HAP-1 (cell line): Measurements from ENCODE around the gene ELOVL5.

Experiments used
- DNase-seq, 2 experiments: peaks; one replicate each; pipeline ENCODE4 v3.0.0-alpha.2; 2016 to 2020; ENCODE audit warnings: low spot score in 2 of 2
- H3K27me3 ChIP-seq: fragments of 250-450 bp; sonication (Bioruptor Pico); 2 replicates; pipeline ENCODE4 v1.5.1; 2020; ENCODE audit warnings: low read depth, mild to moderate bottlenecking, moderate library complexity
- H3K36me3 ChIP-seq: fragments of 250-450 bp; sonication (Bioruptor Pico); replicated peaks from 2 replicates; pipeline ENCODE4 v1.5.1; 2020; ENCODE audit warnings: mild to moderate bottlenecking
- H3K4me1 ChIP-seq: fragments of 250-450 bp; sonication (Bioruptor Pico); 2 replicates; pipeline ENCODE4 v1.5.1; 2020; ENCODE audit warnings: mild to moderate bottlenecking
- H3K4me3 ChIP-seq: fragments of 250-450 bp; sonication (Bioruptor Pico); 2 replicates; pipeline ENCODE4 v1.5.1; 2020; ENCODE audit warnings: mild to moderate bottlenecking, moderate library complexity
- H3K9me3 ChIP-seq: fragments of 250-450 bp; sonication (Bioruptor Pico); 2 replicates; pipeline ENCODE4 v1.5.1; 2020; ENCODE audit warnings: mild to moderate bottlenecking, moderate library complexity
- in situ Hi-C: fragments of 300-500 bp; cut with MboI; formaldehyde crosslinking; loops from 3 replicates; pipeline ENCODE4 v1.14.3; 2020; ENCODE audit warnings: low sequenced_read_pairs, inconsistent platforms, mixed read lengths

The ELOVL5 gene

GRCh38 chr6:53257533-53257932, 91.2 kb downstream of the ELOVL5 start:
- no peak for DNase-seq
- Histone ChIP-seq H3K4me1 (no peaks in the 10 kb centered on the region), H3K9me3 (no peaks in the 10 kb centered on the region), H3K36me3 (peaks cover 23% of the 10 kb centered on the region), H3K27me3 (no peaks in the 10 kb centered on the region), H3K4me3 (no peak overlapping the region)
- in situ Hi-C loops, result no loop called here

- Histone ChIP-seq H3K9me3 (no peaks in the 10 kb centered on the region), H3K4me3 (no peak overlapping the region), H3K36me3 (peaks cover 18% of the 10 kb centered on the region), H3K27me3 (no peaks in the 10 kb centered on the region), H3K4me1 (no peaks in the 10 kb centered on the region)
- no peak for DNase-seq
- in situ Hi-C loops, result no loop called here
These were observed 91.7 kb downstream of the ELOVL5 start for GRCh38 chr6:53257001-53257400.

- Histone ChIP-seq H3K4me3 (no peak overlapping the region), H3K9me3 (no peaks in the 10 kb centered on the region), H3K4me1 (no peaks in the 10 kb centered on the region), H3K36me3 (no peaks in the 10 kb centered on the region), H3K27me3 (no peaks in the 10 kb centered on the region)
- DNase-seq, result no peak
- in situ Hi-C loops, result no loop called here
These were observed 96.5 kb downstream of the ELOVL5 start for GRCh38 chr6:53252177-53252692.

- DNase-seq, result no peak
- H3K4me1 ChIP-seq, result no peaks in the 10 kb centered on the region
- H3K36me3 ChIP-seq, result no peaks in the 10 kb centered on the region
- H3K27me3 ChIP-seq, result no peaks in the 10 kb centered on the region
- H3K9me3 ChIP-seq, result no peaks in the 10 kb centered on the region
- in situ Hi-C loops, result no loop called here
- no peak overlapping the region for H3K4me3 ChIP-seq
These were observed 97.6 kb downstream of the ELOVL5 start for GRCh38 chr6:53251033-53251672.

DNA sequence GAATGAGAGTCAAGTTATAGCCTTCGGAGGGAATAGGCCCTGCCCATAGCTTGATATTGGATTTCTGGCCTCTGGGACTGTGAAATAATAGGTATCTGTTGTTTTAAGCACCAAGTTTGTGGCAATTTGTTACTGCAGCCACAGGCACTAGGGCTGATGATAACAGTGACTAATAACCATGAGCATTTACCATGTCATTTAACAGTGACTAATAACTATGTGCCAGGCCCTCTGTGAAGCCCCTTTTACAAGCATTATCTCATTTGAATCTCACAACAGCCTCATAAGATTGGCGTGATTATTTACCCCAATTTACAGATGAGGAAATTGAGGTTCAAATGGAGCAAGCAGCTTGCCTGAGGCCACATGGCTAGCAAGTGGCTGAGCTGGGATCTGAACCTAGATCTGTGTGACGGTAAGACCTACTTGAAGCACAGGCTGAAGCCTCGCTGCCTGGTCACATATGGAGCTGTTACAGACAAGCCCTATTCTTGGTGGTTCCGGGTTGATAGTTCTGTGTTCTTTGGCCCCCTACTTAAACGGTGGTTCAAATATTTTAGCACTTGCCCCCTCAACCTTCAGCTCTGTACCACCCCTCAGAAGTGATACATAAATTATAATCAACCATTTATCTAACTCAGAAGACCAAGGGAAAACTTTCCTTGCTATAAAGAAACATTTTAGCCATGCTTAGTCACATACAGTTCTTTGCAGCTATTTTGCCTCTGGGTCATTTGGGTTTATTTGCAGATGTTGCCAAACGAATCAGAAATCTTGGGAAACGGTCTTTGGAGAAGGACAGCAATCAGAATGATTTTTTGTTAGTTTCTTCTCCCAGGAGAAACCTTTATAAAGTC, 98.3 kb downstream of the ELOVL5 start:
- Histone ChIP-seq H3K9me3 (no peaks in the 10 kb centered on the region), H3K4me3 (no peak overlapping the region), H3K27me3 (no peaks in the 10 kb centered on the region), H3K36me3 (no peaks in the 10 kb centered on the region), H3K4me1 (no peaks in the 10 kb centered on the region)
- DNase-seq, result no peak
- in situ Hi-C loops, result no loop called here

DNA sequence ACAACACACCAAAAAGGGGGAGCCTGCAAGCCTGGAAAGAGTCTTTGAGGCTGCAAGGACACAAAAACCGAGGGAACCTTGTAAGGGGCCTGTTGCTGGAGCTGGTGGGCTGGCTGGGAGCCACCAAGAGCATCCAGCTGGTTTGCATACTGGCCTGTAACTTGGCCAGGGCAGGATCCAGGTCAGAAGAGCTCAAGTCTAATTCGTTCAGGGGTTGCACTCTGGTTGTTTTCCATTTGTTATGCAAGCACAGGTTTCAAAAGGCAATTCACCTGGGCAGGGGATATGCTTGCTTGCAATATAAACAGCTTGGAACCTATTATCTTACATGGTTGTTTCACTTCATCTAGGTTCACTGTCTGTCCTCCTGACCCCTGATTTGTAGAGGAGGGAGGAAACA, 101.8 kb downstream of the ELOVL5 start:
- H3K27me3 ChIP-seq, result no peaks in the 10 kb centered on the region
- in situ Hi-C loops, result no loop called here
- H3K4me1 ChIP-seq, result no peaks in the 10 kb centered on the region
- no peak overlapping the region for H3K4me3 ChIP-seq
- H3K9me3 ChIP-seq, result no peaks in the 10 kb centered on the region
- DNase-seq, result no peak
- no peaks in the 10 kb centered on the region for H3K36me3 ChIP-seq

DNA sequence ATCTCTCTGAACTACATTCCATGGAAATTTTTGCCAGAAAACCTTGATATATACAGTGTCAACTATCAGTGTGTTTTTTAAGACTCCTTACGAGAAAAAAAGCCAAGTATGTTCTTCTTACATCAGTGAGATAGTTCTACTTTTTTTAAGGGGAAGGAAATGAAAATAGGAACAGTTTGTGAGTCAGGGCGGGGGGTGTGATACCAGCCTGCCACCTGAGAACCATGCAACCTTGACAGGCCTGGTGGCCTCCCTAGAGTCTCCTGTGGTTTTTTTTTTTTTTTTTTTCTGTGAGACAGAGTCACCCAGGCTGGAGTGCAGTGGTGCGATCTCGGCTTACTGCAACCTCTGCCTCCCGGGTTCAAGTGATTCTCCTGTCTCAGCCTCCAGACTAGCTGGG, 103.8 kb downstream of the ELOVL5 start:
- H3K27me3 ChIP-seq, result no peaks in the 10 kb centered on the region
- H3K9me3 ChIP-seq, result no peaks in the 10 kb centered on the region
- H3K4me1 ChIP-seq, result no peaks in the 10 kb centered on the region
- no peaks in the 10 kb centered on the region for H3K36me3 ChIP-seq
- no peak overlapping the region for H3K4me3 ChIP-seq
- no peak for DNase-seq
- in situ Hi-C loops, result no loop called here

DNA sequence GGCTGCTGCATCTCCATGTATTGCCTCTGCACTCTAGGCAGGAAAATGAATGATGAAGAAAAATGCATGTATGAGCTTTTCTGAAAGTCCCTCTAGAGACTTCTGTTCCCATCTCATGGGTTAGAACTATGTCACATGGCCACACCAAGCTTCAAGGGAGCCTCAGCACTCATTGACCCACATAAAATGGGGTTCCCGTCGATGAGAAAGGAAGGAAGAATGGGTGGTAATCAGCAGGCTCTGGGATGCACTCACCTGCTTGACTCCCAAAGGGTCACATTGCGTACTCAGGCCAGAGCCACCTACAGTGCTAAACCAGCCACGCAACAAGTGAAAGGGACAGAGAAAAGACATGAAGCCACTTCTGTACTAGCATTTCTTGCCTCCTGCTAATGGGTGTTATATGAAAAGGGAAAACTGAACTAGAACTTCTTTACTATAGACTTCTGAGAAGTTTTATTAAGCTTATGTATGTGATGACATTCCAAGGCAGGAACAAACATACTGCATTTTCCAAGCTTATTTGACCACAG, 104.3 kb downstream of the ELOVL5 start:
- H3K4me1 ChIP-seq, result no peaks in the 10 kb centered on the region
- in situ Hi-C loops, result no loop called here

GRCh38 chr6:53241938-53242337, 106.8 kb downstream of the ELOVL5 start:
- H3K4me3 ChIP-seq, result no peak overlapping the region
- no peaks in the 10 kb centered on the region for H3K27me3 ChIP-seq
- no peaks in the 10 kb centered on the region for H3K36me3 ChIP-seq
- no peaks in the 10 kb centered on the region for H3K9me3 ChIP-seq
- H3K4me1 ChIP-seq, result no peaks in the 10 kb centered on the region
- no peak for DNase-seq
- in situ Hi-C loops, result no loop called here

More for the DNA sequence above, 104.3 kb downstream of the ELOVL5 start:
- H3K36me3 ChIP-seq, result no peaks in the 10 kb centered on the region
- no peaks in the 10 kb centered on the region for H3K9me3 ChIP-seq
- no peak for DNase-seq
- H3K27me3 ChIP-seq, result no peaks in the 10 kb centered on the region
- no peak overlapping the region for H3K4me3 ChIP-seq

DNA sequence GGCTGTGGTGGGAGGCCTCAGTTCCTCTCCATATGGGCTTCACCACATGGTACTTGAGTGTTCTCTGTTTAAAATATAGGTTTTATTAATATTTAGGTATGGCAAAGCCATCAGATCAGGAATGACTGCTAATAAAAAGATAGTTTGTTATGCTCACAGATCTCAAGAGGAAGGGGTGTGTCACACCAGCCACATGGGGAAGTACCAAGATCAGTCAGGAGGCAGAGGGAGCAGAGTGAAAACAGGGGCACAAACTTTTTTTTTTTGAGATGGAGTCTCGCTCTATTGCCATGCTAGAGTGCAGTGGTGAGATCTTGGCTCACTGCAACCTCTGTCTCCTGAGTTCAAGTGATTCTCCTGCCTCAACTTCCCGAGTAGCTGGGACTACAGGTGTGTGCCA, 108.0 kb downstream of the ELOVL5 start:
- in situ Hi-C loops, result no loop called here
- no peak overlapping the region for H3K4me3 ChIP-seq
- no peak for DNase-seq
- no peaks in the 10 kb centered on the region for H3K9me3 ChIP-seq
- H3K36me3 ChIP-seq, result no peaks in the 10 kb centered on the region
- H3K4me1 ChIP-seq, result no peaks in the 10 kb centered on the region
- H3K27me3 ChIP-seq, result no peaks in the 10 kb centered on the region

DNA sequence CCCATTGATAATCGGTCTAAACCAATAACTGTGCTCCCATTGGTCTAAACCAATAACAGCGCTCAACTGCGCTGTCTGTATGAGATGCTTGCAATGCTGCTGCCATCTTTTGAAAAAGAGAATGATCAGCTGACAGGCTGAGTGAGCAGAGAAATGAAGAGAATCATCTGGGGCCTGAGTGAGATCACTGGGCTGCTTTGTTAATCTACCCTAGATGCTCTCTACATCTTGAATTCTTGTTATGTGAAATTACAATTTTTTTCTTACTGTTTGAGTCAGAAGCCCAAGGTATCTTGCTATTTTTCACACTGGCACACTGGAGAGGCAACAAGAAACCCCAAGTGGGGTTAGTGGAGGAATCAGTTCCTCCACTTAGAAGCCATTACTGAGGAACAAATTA, 108.6 kb downstream of the ELOVL5 start:
- in situ Hi-C loops, result no loop called here
- no peak overlapping the region for H3K4me3 ChIP-seq
- H3K36me3 ChIP-seq, result no peaks in the 10 kb centered on the region
- no peaks in the 10 kb centered on the region for H3K27me3 ChIP-seq
- no peak for DNase-seq
- no peaks in the 10 kb centered on the region for H3K9me3 ChIP-seq
- H3K4me1 ChIP-seq, result no peaks in the 10 kb centered on the region

GRCh38 chr6:53239526-53239925, 109.2 kb downstream of the ELOVL5 start:
- Histone ChIP-seq H3K4me3 (no peak overlapping the region), H3K9me3 (no peaks in the 10 kb centered on the region), H3K4me1 (no peaks in the 10 kb centered on the region), H3K36me3 (no peaks in the 10 kb centered on the region), H3K27me3 (no peaks in the 10 kb centered on the region)
- in situ Hi-C loops, result no loop called here
- DNase-seq, result no peak

GRCh38 chr6:53238311-53238710, 110.4 kb downstream of the ELOVL5 start:
- DNase-seq, result no peak
- Histone ChIP-seq H3K9me3 (no peaks in the 10 kb centered on the region), H3K36me3 (no peaks in the 10 kb centered on the region), H3K4me3 (no peak overlapping the region), H3K4me1 (no peaks in the 10 kb centered on the region), H3K27me3 (no peaks in the 10 kb centered on the region)
- in situ Hi-C loops, result no loop called here

GRCh38 chr6:53236241-53236640, 112.5 kb downstream of the ELOVL5 start:
- no peak overlapping the region for H3K4me3 ChIP-seq
- no peaks in the 10 kb centered on the region for H3K27me3 ChIP-seq
- H3K36me3 ChIP-seq, result no peaks in the 10 kb centered on the region
- in situ Hi-C loops, result no loop called here
- H3K4me1 ChIP-seq, result no peaks in the 10 kb centered on the region
- no peaks in the 10 kb centered on the region for H3K9me3 ChIP-seq
- DNase-seq, result no peak
